ENCODE results near the gene NKAIN2.

Gene NKAIN2

GRCh38 chr6:123838505-123839234 lies 35.0 kb downstream of the NKAIN2 start:
- no peak for DNase-seq (ENCODE audit: low read depth)
- in situ Hi-C loops (cut with HindIII; ENCODE audit: low sequenced_read_pairs), result no loop called here
- no peak for TF ChIP-seq CTCF (IDR thresholded peaks at IDR 0.05; ENCODE audit: low read depth, low read length, missing control alignments)
- H3K4me3 ChIP-seq (ENCODE audit: low read depth, low read length), result no peak overlapping the region

GRCh38 chr6:123841067-123841896 lies 37.6 kb downstream of the NKAIN2 start:
- in situ Hi-C loops (cut with HindIII; ENCODE audit: low sequenced_read_pairs), result no loop called here
- no peak for DNase-seq (ENCODE audit: low read depth)
- no peak for TF ChIP-seq CTCF (IDR thresholded peaks at IDR 0.05; ENCODE audit: low read depth, low read length, missing control alignments)
- no peak overlapping the region for H3K4me3 ChIP-seq (ENCODE audit: low read depth, low read length)

GRCh38 chr6:123844011-123844410 lies 40.3 kb downstream of the NKAIN2 start:
- DNase-seq (ENCODE audit: low read depth), result no peak
- H3K4me3 ChIP-seq (ENCODE audit: low read depth, low read length), result no peak overlapping the region
- in situ Hi-C loops (cut with HindIII; ENCODE audit: low sequenced_read_pairs), result no loop called here
- TF ChIP-seq CTCF (IDR thresholded peaks at IDR 0.05; ENCODE audit: low read depth, low read length, missing control alignments), result no peak

GRCh38 chr6:123848347-123848746 lies 44.7 kb downstream of the NKAIN2 start:
- in situ Hi-C loops (cut with HindIII; ENCODE audit: low sequenced_read_pairs), result no loop called here
- DNase-seq (ENCODE audit: low read depth), result no peak
- TF ChIP-seq CTCF (IDR thresholded peaks at IDR 0.05; ENCODE audit: low read depth, low read length, missing control alignments), result no peak
- H3K4me3 ChIP-seq (ENCODE audit: low read depth, low read length), result no peak overlapping the region

GRCh38 chr6:123849406-123849805 lies 45.7 kb downstream of the NKAIN2 start:
- H3K4me3 ChIP-seq (ENCODE audit: low read depth, low read length), result no peak overlapping the region
- no peak for TF ChIP-seq CTCF (IDR thresholded peaks at IDR 0.05; ENCODE audit: low read depth, low read length, missing control alignments)
- in situ Hi-C loops (cut with HindIII; ENCODE audit: low sequenced_read_pairs), result no loop called here
- no peak for DNase-seq (ENCODE audit: low read depth)

- in situ Hi-C loops (cut with HindIII; ENCODE audit: low sequenced_read_pairs), result no loop called here
- DNase-seq (ENCODE audit: low read depth), result no peak
- H3K4me3 ChIP-seq (ENCODE audit: low read depth, low read length), result no peak overlapping the region
- TF ChIP-seq CTCF (IDR thresholded peaks at IDR 0.05; ENCODE audit: low read depth, low read length, missing control alignments), result no peak
Measured at GRCh38 chr6:123850555-123850954, 46.9 kb downstream of the NKAIN2 start.
